ENCODE measurements around the gene PGGHG. TPM values are rescaled to one million over a fixed set of nuclear protein-coding genes. Genes with fewer than 3 reads are reported as not detected.

PGGHG gene
- polyA plus RNA-seq, 3 donors, result 1.6 to 82.9 (median 2.1) TPM

DNA sequence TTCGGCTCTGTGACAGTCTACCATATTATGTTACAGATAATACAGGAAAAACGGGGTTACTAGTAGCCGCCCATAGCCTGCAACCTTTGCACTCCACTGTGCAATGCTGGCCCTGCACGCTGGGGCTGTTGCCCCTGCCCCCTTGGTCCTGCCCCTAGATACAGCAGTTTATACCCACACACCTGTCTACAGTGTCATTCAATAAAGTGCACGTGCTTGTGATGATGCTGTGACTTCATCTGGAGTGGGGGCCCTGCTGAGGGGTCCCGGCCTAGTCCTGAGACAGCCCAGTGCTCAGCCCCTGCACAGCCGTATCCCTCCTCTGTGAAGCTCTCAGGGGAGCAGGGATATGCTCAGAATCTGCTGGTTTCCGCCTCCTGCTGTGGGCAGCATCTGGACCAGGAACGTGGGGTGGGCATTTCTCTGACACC is 26.1 kb downstream of the PGGHG start:
- H3K4me3 ChIP-seq (replicated peaks in 1 of 3; ENCODE audit: low read depth in 2 of 3, low read length in 3 of 3), result peak overlapping the region in 1 of 3 experiments; percentile 60
- H3K9ac ChIP-seq (ENCODE audit: insufficient read depth, low read length, poor library complexity, severe bottlenecking), result no peak overlapping the region
- H4K20me1 ChIP-seq (ENCODE audit: insufficient read depth, low read length), result no peaks in the 10 kb centered on the region
- H3K4me1 Mint-ChIP-seq, result peaks cover 38% of the 10 kb centered on the region
- WGBS (ENCODE audit: insufficient coverage), result 89% methylated on average over 8 of the region's 9 CpGs
- H3K4me3 Mint-ChIP-seq, result peak overlapping the region; percentile 48 to 90
- peaks cover 40 to 58% of the 10 kb centered on the region in 2 donors for H3K4me1 ChIP-seq (ENCODE audit: control insufficient read depth in 1 of 2, insufficient read depth in 2 of 2, low read length in 2 of 2)
- no peaks in the 10 kb centered on the region for H3K79me2 ChIP-seq (ENCODE audit: insufficient read depth, low read length)
- TF ChIP-seq, protein P1, sequence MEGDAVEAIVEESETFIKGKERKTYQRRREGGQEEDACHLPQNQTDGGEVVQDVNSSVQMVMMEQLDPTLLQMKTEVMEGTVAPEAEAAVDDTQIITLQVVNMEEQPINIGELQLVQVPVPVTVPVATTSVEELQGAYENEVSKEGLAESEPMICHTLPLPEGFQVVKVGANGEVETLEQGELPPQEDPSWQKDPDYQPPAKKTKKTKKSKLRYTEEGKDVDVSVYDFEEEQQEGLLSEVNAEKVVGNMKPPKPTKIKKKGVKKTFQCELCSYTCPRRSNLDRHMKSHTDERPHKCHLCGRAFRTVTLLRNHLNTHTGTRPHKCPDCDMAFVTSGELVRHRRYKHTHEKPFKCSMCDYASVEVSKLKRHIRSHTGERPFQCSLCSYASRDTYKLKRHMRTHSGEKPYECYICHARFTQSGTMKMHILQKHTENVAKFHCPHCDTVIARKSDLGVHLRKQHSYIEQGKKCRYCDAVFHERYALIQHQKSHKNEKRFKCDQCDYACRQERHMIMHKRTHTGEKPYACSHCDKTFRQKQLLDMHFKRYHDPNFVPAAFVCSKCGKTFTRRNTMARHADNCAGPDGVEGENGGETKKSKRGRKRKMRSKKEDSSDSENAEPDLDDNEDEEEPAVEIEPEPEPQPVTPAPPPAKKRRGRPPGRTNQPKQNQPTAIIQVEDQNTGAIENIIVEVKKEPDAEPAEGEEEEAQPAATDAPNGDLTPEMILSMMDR (IDR thresholded peaks at IDR 0.05), result no peak
- H3K36me3 ChIP-seq (replicated peaks in 1 of 2; ENCODE audit: control insufficient read depth in 1 of 2, insufficient read depth in 2 of 2, low read length in 2 of 2), result no peaks in the 10 kb centered on the region
- DNase-seq, result peak in 1 of 3 donors; percentile 1
- peaks cover 0 to 6% (median 0%) of the 10 kb centered on the region in 7 donors for H3K9me3 Mint-ChIP-seq
- H2AFZ ChIP-seq (ENCODE audit: insufficient read depth, low read depth, low read length, poor library complexity, severe bottlenecking), result no peak overlapping the region
- H3K27me3 ChIP-seq (ENCODE audit: control insufficient read depth in 2 of 2, insufficient read depth in 2 of 2, low read length in 2 of 2), result peaks cover 8 to 47% of the 10 kb centered on the region in 2 donors
- no peaks in the 10 kb centered on the region for H3K9me3 ChIP-seq (replicated peaks in 1 of 2; ENCODE audit: control insufficient read depth in 1 of 2, insufficient read depth in 1 of 2, low read length in 2 of 2)
- peaks cover 24 to 55% (median 49%) of the 10 kb centered on the region in 3 donors for H3K27me3 Mint-ChIP-seq (ENCODE audit: low read depth in 3 of 3)
- intact Hi-C loops (cut with micrococcal nuclease), result no loop called here
- peaks cover 10 to 14% of the 10 kb centered on the region in 2 donors for H3K36me3 Mint-ChIP-seq
- no peak overlapping the region for H3K27ac ChIP-seq (ENCODE audit: low read depth in 1 of 2, low read length in 2 of 2)
- peak overlapping the region; percentile 28 for H3K4me2 ChIP-seq (replicated peaks; ENCODE audit: extremely low read depth, low read length, poor library complexity, severe bottlenecking)
- no peak overlapping the region for H3K27ac Mint-ChIP-seq

DNA sequence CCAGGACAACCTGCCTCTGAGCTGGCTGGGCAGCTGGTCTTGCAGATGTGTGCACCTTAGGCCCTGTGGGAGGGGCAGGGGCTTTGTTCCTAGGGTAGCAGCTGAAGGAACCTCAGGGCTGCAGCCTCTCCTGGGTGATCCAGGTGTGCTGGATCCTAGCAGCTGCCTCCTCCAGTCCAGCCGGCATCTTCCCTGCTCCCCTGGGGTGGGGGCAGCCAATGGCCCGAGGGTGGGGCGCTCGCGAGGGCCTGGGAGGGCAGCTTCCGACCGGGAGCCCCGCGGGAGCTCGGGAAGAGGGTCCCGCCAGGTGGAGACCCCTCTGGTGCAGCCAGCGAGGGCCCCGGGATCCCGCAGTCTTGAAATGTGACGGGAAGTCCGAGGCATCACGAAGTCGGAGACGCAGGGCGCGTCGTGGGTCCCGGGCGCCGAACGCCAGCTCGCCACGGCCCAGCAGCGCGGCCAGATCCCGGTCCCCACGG is 26.6 kb downstream of the PGGHG start:
- no peak overlapping the region for H3K9ac ChIP-seq (ENCODE audit: insufficient read depth, low read length, poor library complexity, severe bottlenecking)
- peaks cover 8 to 47% of the 10 kb centered on the region in 2 donors for H3K27me3 ChIP-seq (ENCODE audit: control insufficient read depth in 2 of 2, insufficient read depth in 2 of 2, low read length in 2 of 2)
- H3K27ac Mint-ChIP-seq, result no peak overlapping the region
- no peaks in the 10 kb centered on the region for H3K36me3 ChIP-seq (replicated peaks in 1 of 2; ENCODE audit: control insufficient read depth in 1 of 2, insufficient read depth in 2 of 2, low read length in 2 of 2)
- peaks cover 0 to 6% (median 2%) of the 10 kb centered on the region in 7 donors for H3K9me3 Mint-ChIP-seq
- TF ChIP-seq, protein P1 (IDR thresholded peaks at IDR 0.05), result no peak
- no peak overlapping the region for H3K27ac ChIP-seq (ENCODE audit: low read depth in 1 of 2, low read length in 2 of 2)
- H3K4me1 ChIP-seq (ENCODE audit: control insufficient read depth in 1 of 2, insufficient read depth in 2 of 2, low read length in 2 of 2), result peaks cover 42 to 62% of the 10 kb centered on the region in 2 donors
- H2AFZ ChIP-seq (ENCODE audit: insufficient read depth, low read depth, low read length, poor library complexity, severe bottlenecking), result no peak overlapping the region
- H3K36me3 Mint-ChIP-seq, result peaks cover 14% of the 10 kb centered on the region in 2 donors
- H3K4me1 Mint-ChIP-seq, result peaks cover 43% of the 10 kb centered on the region
- no peaks in the 10 kb centered on the region for H3K9me3 ChIP-seq (replicated peaks in 1 of 2; ENCODE audit: control insufficient read depth in 1 of 2, insufficient read depth in 1 of 2, low read length in 2 of 2)
- intact Hi-C loops (cut with micrococcal nuclease), result no loop called here
- H3K79me2 ChIP-seq (ENCODE audit: insufficient read depth, low read length), result peaks cover 3% of the 10 kb centered on the region
- no peaks in the 10 kb centered on the region for H4K20me1 ChIP-seq (ENCODE audit: insufficient read depth, low read length)
- peak overlapping the region; percentile 48 to 90 for H3K4me3 Mint-ChIP-seq
- peak in 1 of 3 donors; percentile 3 for DNase-seq
- H3K27me3 Mint-ChIP-seq (ENCODE audit: low read depth in 3 of 3), result peaks cover 24 to 60% (median 54%) of the 10 kb centered on the region in 3 donors
- WGBS (ENCODE audit: insufficient coverage), result 84% methylated on average over 31 of the region's 32 CpGs
- H3K4me2 ChIP-seq (replicated peaks; ENCODE audit: extremely low read depth, low read length, poor library complexity, severe bottlenecking), result peak overlapping the region; percentile 28
- H3K4me3 ChIP-seq (replicated peaks in 1 of 3; ENCODE audit: low read depth in 2 of 3, low read length in 3 of 3), result no peak overlapping the region

All from CD14-positive monocyte (primary cell).